A549 (cell line): ENCODE results near the gene SZT2. TPM values are rescaled to one million over a fixed set of nuclear protein-coding genes. Genes with fewer than 3 reads are reported as not detected.
"Not testable (repeated sequence)": the region's sequence is repeated elsewhere in the genome, so short reads cannot be mapped to it uniquely, and the experiment has no call there.

Source experiments
- ATAC-seq, 2 experiments: fragments of 200-7000 bp in 1 of 2; fragments of >200 bp in 1 of 2; cut with Nextera tagmentation in 1 of 2; cut with Tn5 transposase in 1 of 2; 3 replicates each; pipeline versions ENCODE4 v1.8.0 to v1.9.1; 2018 to 2020; ENCODE audit warnings: mild to moderate bottlenecking in 1 of 2, moderate library complexity in 1 of 2
- CTCF ChIA-PET: fragments of 300-600 bp; sonication (Branson Sonifier 250); formaldehyde crosslinking; extraction: SDS; loops from one replicate; lab custom pipeline; 2021; ENCODE audit warnings: antibody characterized with exemption, inconsistent platforms; lab: Yijun Ruan, JAX
- POLR2A ChIA-PET: fragments of 350-600 bp; formaldehyde crosslinking; extraction: SDS; loops from one replicate; lab custom pipeline; 2021; ENCODE audit warnings: antibody characterized with exemption, inconsistent platforms; lab: Yijun Ruan, JAX
- DNase-seq, 2 experiments: peaks; one replicate each; pipeline versions ENCODE4 v3.0.0 to v3.0.0-alpha.2; 2011 to 2016; ENCODE audit warnings: low read depth in 1 of 2, low spot score in 1 of 2
- FAIRE-seq: peaks from 2 replicates; lab custom pipeline; 2011; peaks lifted over from hg19 to GRCh38; lab: Jason Lieb, UNC
- H3K27ac ChIP-seq, 2 experiments: fragments of >200 bp; sonication (Bioruptor Twin); formaldehyde crosslinking; 3 replicates each; pipeline ENCODE4 v1.5.1; 2016 to 2017
- H3K4me1 ChIP-seq: fragments of >200 bp; sonication (Bioruptor Twin); formaldehyde crosslinking; 3 replicates; pipeline ENCODE4 v1.6.1; 2016
- H3K4me2 ChIP-seq: fragments of >200 bp; sonication (Bioruptor Twin); formaldehyde crosslinking; 3 replicates; pipeline ENCODE4 v1.6.1; 2016
- H3K4me3 ChIP-seq: fragments of >200 bp; sonication (Bioruptor Twin); formaldehyde crosslinking; 3 replicates; pipeline ENCODE4 v1.5.1; 2016
- H3K9me3 ChIP-seq: fragments of >200 bp; sonication (Bioruptor Twin); formaldehyde crosslinking; 3 replicates; pipeline ENCODE4 v1.6.1; 2016
- BHLHE40 ChIP-seq: IDR thresholded peaks from 2 replicates; pipeline ENCODE4 v1.6.1; 2012; ENCODE audit warnings: low read depth, low read length, inconsistent platforms
- CBX2 ChIP-seq: fragments of 200-600 bp; sonication (generic); IDR thresholded peaks from 2 replicates; pipeline ENCODE4 v1.6.1; 2016; ENCODE audit warnings: low read depth, mild to moderate bottlenecking, borderline replicate concordance
- CEBPB ChIP-seq, 2 experiments: fragments of >200 bp in 1 of 2; sonication (Bioruptor Twin) in 1 of 2; formaldehyde crosslinking in 1 of 2; IDR thresholded peaks; 2 replicates each; pipeline ENCODE4 v1.6.1; 2012 to 2016
- CHD2 ChIP-seq: fragments of 150-350 bp; IDR thresholded peaks from 2 replicates; pipeline ENCODE4 v1.6.1; 2014; ENCODE audit warnings: low read length; ENCODE audit not compliant: partially characterized antibody
- EHMT2 ChIP-seq: fragments of 200-600 bp; sonication (generic); IDR thresholded peaks from 2 replicates; pipeline ENCODE4 v1.6.1; 2016; ENCODE audit warnings: antibody characterized with exemption, low read depth, mild to moderate bottlenecking, moderate library complexity
- FOSB ChIP-seq: fragments of 250-450 bp; sonication (Bioruptor Pico); IDR thresholded peaks from 2 replicates; pipeline ENCODE4 v1.5.0; 2020; ENCODE audit warnings: mild to moderate bottlenecking, moderate library complexity
- HDAC2 ChIP-seq: fragments of 200-600 bp; sonication (generic); IDR thresholded peaks from 2 replicates; pipeline ENCODE4 v1.6.1; 2016
- HOXA7 ChIP-seq: fragments of 250-450 bp; sonication (Bioruptor Pico); IDR thresholded peaks from 2 replicates; pipeline ENCODE4 v1.5.0; 2020; ENCODE audit warnings: mild to moderate bottlenecking, moderate library complexity
- HOXB13 ChIP-seq: fragments of 250-450 bp; sonication (Bioruptor Pico); IDR thresholded peaks from 2 replicates; pipeline ENCODE4 v1.5.0; 2020; ENCODE audit warnings: low read depth, mild to moderate bottlenecking, moderate library complexity
- JUN ChIP-seq, 2 experiments: fragments of >200 bp; sonication (Bioruptor Twin); formaldehyde crosslinking; IDR thresholded peaks; 2 replicates in 1 of 2; 3 replicates in 1 of 2; pipeline ENCODE4 v1.6.1; 2016 to 2017
- MAFK ChIP-seq: fragments of 450-650 bp; IDR thresholded peaks from 2 replicates; pipeline ENCODE4 v1.6.1; 2014; ENCODE audit not compliant: partially characterized antibody
- MAZ ChIP-seq: fragments of 150-350 bp; IDR thresholded peaks from 2 replicates; pipeline ENCODE4 v1.6.1; 2014; ENCODE audit warnings: antibody characterized with exemption, low read depth, low read length, borderline replicate concordance
- MYC ChIP-seq: IDR thresholded peaks from 2 replicates; pipeline ENCODE4 v1.6.1; 2012; ENCODE audit warnings: mild to moderate bottlenecking, inconsistent platforms, low read length, improper control_type of control experiment, borderline replicate concordance
- PHF8 ChIP-seq: fragments of 200-600 bp; sonication (generic); IDR thresholded peaks from 2 replicates; pipeline ENCODE4 v1.6.1; 2016; ENCODE audit warnings: low read depth, mild to moderate bottlenecking, antibody characterized with exemption, moderate library complexity, borderline replicate concordance
- RAD21 ChIP-seq, 2 experiments: fragments of >200 bp in 1 of 2; sonication (Bioruptor Twin) in 1 of 2; formaldehyde crosslinking in 1 of 2; IDR thresholded peaks in 1 of 2; conservative IDR thresholded peaks in 1 of 2; 2 replicates in 1 of 2; 3 replicates in 1 of 2; pipeline ENCODE4 v1.6.1; 2012 to 2018; ENCODE audit warnings: inconsistent platforms in 1 of 2
- RARB ChIP-seq: fragments of 250-450 bp; sonication (Bioruptor Pico); IDR thresholded peaks from 2 replicates; pipeline ENCODE4 v1.8.0; 2021; ENCODE audit warnings: mild to moderate bottlenecking, moderate library complexity
- SMC3 ChIP-seq: fragments of >200 bp; sonication (Bioruptor Twin); formaldehyde crosslinking; IDR thresholded peaks from 3 replicates; pipeline ENCODE4 v1.6.1; 2018; ENCODE audit warnings: inconsistent platforms
- SREBF2 ChIP-seq: fragments of 450-650 bp; IDR thresholded peaks from 2 replicates; pipeline ENCODE4 v1.6.1; 2014; ENCODE audit warnings: mild to moderate bottlenecking, moderate library complexity
- TP53 ChIP-seq: fragments of 250-450 bp; sonication (Bioruptor Pico); IDR thresholded peaks from 2 replicates; pipeline ENCODE4 v1.5.0; 2021; ENCODE audit warnings: mild to moderate bottlenecking, moderate library complexity
- ZFP36 ChIP-seq: fragments of 450-650 bp; IDR thresholded peaks from 2 replicates; pipeline ENCODE4 v1.6.1; 2014; ENCODE audit warnings: borderline replicate concordance; ENCODE audit not compliant: partially characterized antibody
- whole genome bisulfite sequencing: methylation state at CpG from one replicate; pipeline ENCODE4 v1.1.6; 2017; ENCODE audit errors: missing lambda C conversion rate; 5-methylcytosine and 5-hydroxymethylcytosine counted together
- polyA plus RNA-seq, 4 experiments: library from polyadenylated mRNA; depleted of rRNA in 3 of 4; stranded (reverse); fragments of >200 nt; fragmentation: RNase III in 1 of 4; extraction: RNeasy Plus Mini Kit Qiagen cat#74134 plus additional on column Dnase treatment in 1 of 4; gene quantifications; 2 replicates in 3 of 4; 3 replicates in 1 of 4; pipeline ENCODE4 v1.2.3, GENCODE V29; 2011 to 2017
- TF ChIP-seq, protein P1 (sequence below): IDR thresholded peaks from 2 replicates; pipeline ENCODE4 v1.6.1; 2012
- TF ChIP-seq, protein P2 (sequence below): fragments of 200-600 bp; sonication (generic); IDR thresholded peaks from 2 replicates; pipeline ENCODE4 v1.6.1; 2016; ENCODE audit warnings: antibody characterized with exemption, mild to moderate bottlenecking, moderate library complexity
- TF ChIP-seq, protein P3 (sequence below): fragments of >200 bp; sonication (Bioruptor Twin); formaldehyde crosslinking; IDR thresholded peaks from 3 replicates; pipeline ENCODE4 v1.6.1; 2016

The SZT2 gene
- polyA plus RNA-seq, 2 of the 4 experiments (the other 2 are of a cell fraction), result 6.1 to 6.5 TPM

DNA sequence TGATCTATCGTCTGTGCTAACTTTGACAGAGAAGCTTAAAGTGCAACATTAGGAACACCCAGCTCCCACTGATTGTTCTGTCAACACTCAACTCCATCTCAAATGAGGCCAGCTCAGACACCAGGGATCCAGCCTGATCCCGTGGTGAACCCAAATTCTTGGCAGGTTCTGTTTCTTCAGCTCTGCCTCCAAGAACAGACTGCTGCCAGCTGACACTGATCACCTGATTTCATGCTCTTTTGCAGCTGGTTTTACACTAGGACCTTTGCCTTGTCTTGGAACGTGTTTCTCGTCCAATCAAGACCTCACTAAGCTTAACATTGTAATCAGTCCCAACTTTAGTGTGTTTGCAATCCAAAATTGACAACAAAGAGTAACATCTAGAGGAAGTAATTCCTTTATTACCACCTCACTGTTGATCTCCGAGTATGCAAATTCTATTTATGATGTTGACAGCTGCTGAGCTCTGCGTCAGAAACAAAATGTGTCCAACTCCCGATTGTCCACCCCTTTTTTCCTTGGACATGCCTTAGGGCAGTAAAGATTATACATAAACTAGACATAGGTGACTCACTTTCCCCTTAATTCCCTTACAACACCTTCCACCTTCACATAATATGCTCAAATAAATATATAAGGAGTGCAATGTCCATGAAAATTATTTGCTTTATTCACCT is 65.7 kb downstream of the SZT2 start (continued):
- TF ChIP-seq, protein P1, sequence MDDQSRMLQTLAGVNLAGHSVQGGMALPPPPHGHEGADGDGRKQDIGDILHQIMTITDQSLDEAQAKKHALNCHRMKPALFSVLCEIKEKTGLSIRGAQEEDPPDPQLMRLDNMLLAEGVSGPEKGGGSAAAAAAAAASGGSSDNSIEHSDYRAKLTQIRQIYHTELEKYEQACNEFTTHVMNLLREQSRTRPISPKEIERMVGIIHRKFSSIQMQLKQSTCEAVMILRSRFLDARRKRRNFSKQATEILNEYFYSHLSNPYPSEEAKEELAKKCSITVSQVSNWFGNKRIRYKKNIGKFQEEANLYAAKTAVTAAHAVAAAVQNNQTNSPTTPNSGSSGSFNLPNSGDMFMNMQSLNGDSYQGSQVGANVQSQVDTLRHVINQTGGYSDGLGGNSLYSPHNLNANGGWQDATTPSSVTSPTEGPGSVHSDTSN, result no peak
- TF ChIP-seq BHLHE40 (no peak), JUN (IDR thresholded peaks at IDR 0.05) (no peak)
- TF ChIP-seq, all 56 proteins: peak for 0

DNA sequence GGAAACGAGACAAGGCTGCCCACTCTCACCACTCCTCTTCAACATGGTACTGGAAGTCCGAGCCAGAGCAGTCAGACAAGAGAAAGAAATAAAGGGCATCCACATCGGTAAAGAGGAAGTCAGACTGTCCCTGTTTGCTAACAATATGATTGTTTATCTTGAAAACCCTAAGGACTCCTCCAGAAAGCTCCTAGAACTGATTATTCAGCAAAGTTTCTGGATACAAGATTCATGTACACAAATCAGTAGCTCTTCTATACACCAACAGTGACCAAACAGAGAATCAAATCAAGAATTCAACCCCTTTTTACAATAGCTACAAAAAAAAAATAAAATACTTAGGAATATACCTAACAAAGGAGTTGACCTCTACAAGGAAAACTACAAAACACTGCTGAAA is 68.7 kb downstream of the SZT2 start:
- H3K27ac ChIP-seq, H3K4me1 ChIP-seq, ATAC-seq, H3K9me3 ChIP-seq, CTCF ChIA-PET, POLR2A ChIA-PET, DNase-seq, FAIRE-seq, H3K4me3 ChIP-seq, H3K4me2 ChIP-seq: not testable (repeated sequence)
- TF ChIP-seq MAFK, result peak; percentile 17
- WGBS, result 79% methylated on average over 3 of the region's 3 CpGs

DNA sequence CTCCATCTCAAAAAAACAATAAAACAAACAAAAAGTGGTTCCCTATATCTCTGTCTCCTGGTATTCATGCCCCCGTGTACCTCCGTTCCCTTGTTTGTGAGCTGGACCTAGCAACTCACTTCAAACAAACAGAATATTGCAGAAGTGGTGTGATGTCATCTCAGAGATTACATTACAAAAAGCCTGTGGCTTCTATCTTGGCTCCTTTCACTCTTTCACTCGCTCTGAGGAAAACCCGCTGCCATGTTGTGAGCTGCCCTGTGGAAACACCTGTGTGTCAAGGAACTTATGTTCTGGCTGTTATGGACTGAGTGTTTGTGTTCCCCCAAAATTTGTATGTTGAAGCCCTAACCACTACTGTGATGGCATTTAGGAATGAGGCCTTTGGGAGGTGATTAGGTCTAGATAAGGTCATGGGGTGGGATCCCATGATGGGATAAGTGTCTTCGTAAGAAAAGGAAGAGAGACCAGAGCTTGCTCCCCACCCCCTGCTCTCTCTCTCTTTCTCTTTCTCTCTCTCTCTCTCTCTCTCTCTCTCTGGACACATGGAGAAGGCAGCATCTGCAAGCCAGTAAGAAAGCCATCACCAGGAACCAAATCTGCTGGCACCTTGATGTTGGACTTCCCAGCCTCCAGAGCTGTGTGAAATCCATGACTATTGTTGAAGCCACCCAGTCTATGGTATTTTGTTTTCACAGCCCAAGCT is 71.4 kb downstream of the SZT2 start:
- TF ChIP-seq ZFP36 (no peak), HOXB13 (CRISPR knock-in tag) (no peak), CHD2 (no peak), SMC3 (no peak)
- TF ChIP-seq, protein P2, sequence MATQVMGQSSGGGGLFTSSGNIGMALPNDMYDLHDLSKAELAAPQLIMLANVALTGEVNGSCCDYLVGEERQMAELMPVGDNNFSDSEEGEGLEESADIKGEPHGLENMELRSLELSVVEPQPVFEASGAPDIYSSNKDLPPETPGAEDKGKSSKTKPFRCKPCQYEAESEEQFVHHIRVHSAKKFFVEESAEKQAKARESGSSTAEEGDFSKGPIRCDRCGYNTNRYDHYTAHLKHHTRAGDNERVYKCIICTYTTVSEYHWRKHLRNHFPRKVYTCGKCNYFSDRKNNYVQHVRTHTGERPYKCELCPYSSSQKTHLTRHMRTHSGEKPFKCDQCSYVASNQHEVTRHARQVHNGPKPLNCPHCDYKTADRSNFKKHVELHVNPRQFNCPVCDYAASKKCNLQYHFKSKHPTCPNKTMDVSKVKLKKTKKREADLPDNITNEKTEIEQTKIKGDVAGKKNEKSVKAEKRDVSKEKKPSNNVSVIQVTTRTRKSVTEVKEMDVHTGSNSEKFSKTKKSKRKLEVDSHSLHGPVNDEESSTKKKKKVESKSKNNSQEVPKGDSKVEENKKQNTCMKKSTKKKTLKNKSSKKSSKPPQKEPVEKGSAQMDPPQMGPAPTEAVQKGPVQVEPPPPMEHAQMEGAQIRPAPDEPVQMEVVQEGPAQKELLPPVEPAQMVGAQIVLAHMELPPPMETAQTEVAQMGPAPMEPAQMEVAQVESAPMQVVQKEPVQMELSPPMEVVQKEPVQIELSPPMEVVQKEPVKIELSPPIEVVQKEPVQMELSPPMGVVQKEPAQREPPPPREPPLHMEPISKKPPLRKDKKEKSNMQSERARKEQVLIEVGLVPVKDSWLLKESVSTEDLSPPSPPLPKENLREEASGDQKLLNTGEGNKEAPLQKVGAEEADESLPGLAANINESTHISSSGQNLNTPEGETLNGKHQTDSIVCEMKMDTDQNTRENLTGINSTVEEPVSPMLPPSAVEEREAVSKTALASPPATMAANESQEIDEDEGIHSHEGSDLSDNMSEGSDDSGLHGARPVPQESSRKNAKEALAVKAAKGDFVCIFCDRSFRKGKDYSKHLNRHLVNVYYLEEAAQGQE, result no peak
- no peak for ATAC-seq
- Histone ChIP-seq H3K4me2 (no peak overlapping the region), H3K27ac (no peak overlapping the region), H3K4me3 (no peak overlapping the region), H3K9me3 (no peaks in the 10 kb centered on the region; the same call in 2 of the 3 replicates), H3K4me1 (peaks cover 8% of the 10 kb centered on the region)
- CTCF ChIA-PET, result interaction anchor here (1.2 kb wide), 1 partner anchor 69 kb away, joined by 3 read pairs; no protein-coding TSS in a partner anchor
- DNase-seq, result no peak
- 94% methylated on average over 5 of the region's 5 CpGs for WGBS
- FAIRE-seq, result no peak
- POLR2A ChIA-PET, result no interaction called here

DNA sequence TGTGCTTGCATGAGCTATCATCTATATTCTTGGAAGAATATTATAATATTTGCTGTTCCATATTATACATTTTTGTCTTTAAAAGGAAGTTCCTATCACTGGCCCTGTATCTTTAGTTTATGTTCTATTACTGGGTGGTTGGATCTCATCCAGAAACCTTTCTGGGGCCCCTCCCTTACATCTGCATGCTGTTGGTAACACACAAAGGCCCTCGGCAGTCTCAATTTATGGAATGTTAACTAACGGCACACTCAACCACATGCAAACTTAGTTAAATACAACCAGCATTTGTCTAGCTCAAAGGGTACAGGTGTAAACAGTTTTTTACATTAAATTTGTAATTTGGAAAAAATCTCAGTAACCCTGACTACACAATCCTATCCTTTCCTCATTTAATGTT is 73.8 kb downstream of the SZT2 start:
- no peak overlapping the region for H3K27ac ChIP-seq
- ChIA-PET CTCF (interaction anchor here (1.2 kb wide), 1 partner anchor 471 kb away, joined by 4 read pairs; no protein-coding TSS in a partner anchor), POLR2A (no interaction called here)
- H3K9me3 ChIP-seq, result no peaks in the 10 kb centered on the region
- H3K4me1 ChIP-seq, result peaks cover 10% of the 10 kb centered on the region
- TF ChIP-seq RAD21 (conservative IDR thresholded peaks at IDR 0.05 in 1 of 2, IDR thresholded peaks at IDR 0.05 in 1 of 2), result no peak
- TF ChIP-seq CBX2, result no peak
- TF ChIP-seq TP53 (CRISPR knock-in tag), result no peak
- no peak for TF ChIP-seq PHF8
- TF ChIP-seq JUN (IDR thresholded peaks at IDR 0.05), result no peak
- no peak for TF ChIP-seq MAZ
- no peak for TF ChIP-seq HDAC2
- TF ChIP-seq, protein P3, sequence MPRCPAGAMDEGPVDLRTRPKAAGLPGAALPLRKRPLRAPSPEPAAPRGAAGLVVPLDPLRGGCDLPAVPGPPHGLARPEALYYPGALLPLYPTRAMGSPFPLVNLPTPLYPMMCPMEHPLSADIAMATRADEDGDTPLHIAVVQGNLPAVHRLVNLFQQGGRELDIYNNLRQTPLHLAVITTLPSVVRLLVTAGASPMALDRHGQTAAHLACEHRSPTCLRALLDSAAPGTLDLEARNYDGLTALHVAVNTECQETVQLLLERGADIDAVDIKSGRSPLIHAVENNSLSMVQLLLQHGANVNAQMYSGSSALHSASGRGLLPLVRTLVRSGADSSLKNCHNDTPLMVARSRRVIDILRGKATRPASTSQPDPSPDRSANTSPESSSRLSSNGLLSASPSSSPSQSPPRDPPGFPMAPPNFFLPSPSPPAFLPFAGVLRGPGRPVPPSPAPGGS, result no peak
- TF ChIP-seq, protein P1, result no peak
- TF ChIP-seq MYC, result no peak
- TF ChIP-seq FOSB, result no peak
- TF ChIP-seq CEBPB (IDR thresholded peaks at IDR 0.05), result no peak
- TF ChIP-seq HOXA7 (CRISPR knock-in tag), result no peak
- no peak for TF ChIP-seq RARB (CRISPR knock-in tag)
- no peak for TF ChIP-seq EHMT2
- TF ChIP-seq SREBF2, result no peak
- no peak overlapping the region for H3K4me2 ChIP-seq
- WGBS, result 80% methylated on average over 2 of the region's 2 CpGs
- DNase-seq, result no peak
- no peak overlapping the region for H3K4me3 ChIP-seq
- no peak for FAIRE-seq
- no peak for ATAC-seq
